ENCODE results near the gene USP32.
"Not testable (repeated sequence)": the region's sequence is repeated elsewhere in the genome, so short reads cannot be mapped to it uniquely, and the experiment has no call there.

The USP32 gene

GRCh38 chr17:60218774-60219173 is 173.2 kb downstream of the USP32 start:
- not testable (repeated sequence) for DNase-seq

- DNase-seq = not testable (repeated sequence)
Measured at GRCh38 chr17:60215895-60216294, 176.0 kb downstream of the USP32 start.

GRCh38 chr17:60211282-60211681 is 180.7 kb downstream of the USP32 start:
- DNase-seq = not testable (repeated sequence)

- not testable (repeated sequence) for DNase-seq
Measured at GRCh38 chr17:60208302-60208701, 183.6 kb downstream of the USP32 start.

- not testable (repeated sequence) for DNase-seq
Measured at GRCh38 chr17:60205782-60206181, 186.2 kb downstream of the USP32 start.

- not testable (repeated sequence) for DNase-seq
Measured at GRCh38 chr17:60198630-60199029, 193.3 kb downstream of the USP32 start.

GRCh38 chr17:60194141-60194540 is 197.8 kb downstream of the USP32 start:
- not testable (repeated sequence) for DNase-seq

- DNase-seq = no peak
Measured at GRCh38 chr17:60193482-60193881, 198.5 kb downstream of the USP32 start.

- not testable (repeated sequence) for DNase-seq
Measured at GRCh38 chr17:60193032-60193431, 198.9 kb downstream of the USP32 start.

GRCh38 chr17:60190032-60190431 is 201.9 kb downstream of the USP32 start:
- not testable (repeated sequence) for DNase-seq

GRCh38 chr17:60188759-60189158 is 203.2 kb downstream of the USP32 start:
- no peak for DNase-seq

- not testable (repeated sequence) for DNase-seq
Measured at GRCh38 chr17:60186846-60187745, 204.8 kb downstream of the USP32 start.

- not testable (repeated sequence) for DNase-seq
Measured at GRCh38 chr17:60186372-60186771, 205.6 kb downstream of the USP32 start.

GRCh38 chr17:60180380-60180779 is 211.6 kb downstream of the USP32 start:
- DNase-seq = not testable (repeated sequence)

GRCh38 chr17:60178180-60178579 is 213.8 kb downstream of the USP32 start:
- DNase-seq = not testable (repeated sequence)

- DNase-seq = not testable (repeated sequence)
Measured at GRCh38 chr17:60176763-60177162, 215.2 kb downstream of the USP32 start.

GRCh38 chr17:60174767-60175166 is 217.2 kb downstream of the USP32 start:
- not testable (repeated sequence) for DNase-seq

GRCh38 chr17:60174035-60174434 is 217.9 kb downstream of the USP32 start:
- DNase-seq = no peak

- no peak for DNase-seq
Measured at GRCh38 chr17:60173304-60173819, 218.6 kb downstream of the USP32 start.

- no peak for DNase-seq
Measured at GRCh38 chr17:60171753-60172079, 220.2 kb downstream of the USP32 start.

- DNase-seq = no peak
Measured at GRCh38 chr17:60170835-60171752, 220.8 kb downstream of the USP32 start.

- DNase-seq = no peak
Measured at GRCh38 chr17:60169921-60170817, 221.8 kb downstream of the USP32 start.
